Stimulated activated CD4-positive, alpha-beta T cell treated with anti-CD3 and anti-CD28 coated beads, Interleukin-15, amount 100 ng/mL, for 24 hours (primary cell): Measurements from ENCODE around the gene RELL1.
A peak's percentile ranks its signal among the peaks of the same experiment; 100 is the strongest.

Source experiments
- DNase-seq: peaks from one replicate; pipeline ENCODE4 v3.0.0-alpha.2; 2020

The RELL1 gene

GRCh38 chr4:37686373-37687193, at the start of gene RELL1:
Gene RELL1, minus strand, starts transcription at chr4:37686376. Its CDS starts 89 bp downstream, at chr4:37686287.
- peak; percentile 99 for DNase-seq

GRCh38 chr4:37735578-37735977, 49.4 kb upstream of the RELL1 start:
- DNase-seq = no peak

- DNase-seq = no peak
Measured at GRCh38 chr4:37734989-37735388, 48.8 kb upstream of the RELL1 start.

- DNase-seq = no peak
Measured at GRCh38 chr4:37733240-37733867, 47.2 kb upstream of the RELL1 start.

GRCh38 chr4:37732526-37733186, 46.5 kb upstream of the RELL1 start:
- no peak for DNase-seq

GRCh38 chr4:37729649-37730004, 43.5 kb upstream of the RELL1 start:
- DNase-seq = no peak

- no peak for DNase-seq
Measured at GRCh38 chr4:37728064-37728463, 41.9 kb upstream of the RELL1 start.

- DNase-seq = no peak
Measured at GRCh38 chr4:37727635-37728034, 41.5 kb upstream of the RELL1 start.

- no peak for DNase-seq
Measured at GRCh38 chr4:37726666-37727065, 40.5 kb upstream of the RELL1 start.

GRCh38 chr4:37725718-37726117, 39.5 kb upstream of the RELL1 start:
- no peak for DNase-seq

GRCh38 chr4:37723067-37723466, 36.9 kb upstream of the RELL1 start:
- DNase-seq = no peak

- no peak for DNase-seq
Measured at GRCh38 chr4:37721995-37722638, 35.9 kb upstream of the RELL1 start.

GRCh38 chr4:37719021-37719420, 32.8 kb upstream of the RELL1 start:
- DNase-seq = no peak

- DNase-seq = no peak
Measured at GRCh38 chr4:37717576-37717975, 31.4 kb upstream of the RELL1 start.

- DNase-seq = peak; percentile 45
Measured at GRCh38 chr4:37715889-37716402, 29.8 kb upstream of the RELL1 start.

GRCh38 chr4:37710491-37710890, 24.3 kb upstream of the RELL1 start:
- DNase-seq = no peak

GRCh38 chr4:37706032-37706431, 19.9 kb upstream of the RELL1 start:
- no peak for DNase-seq

GRCh38 chr4:37705571-37705970, 19.4 kb upstream of the RELL1 start:
- DNase-seq = no peak

GRCh38 chr4:37699868-37700481, 13.8 kb upstream of the RELL1 start:
- DNase-seq = no peak

GRCh38 chr4:37697566-37697965, 11.4 kb upstream of the RELL1 start:
- no peak for DNase-seq

- DNase-seq = no peak
Measured at GRCh38 chr4:37693450-37694190, 7.4 kb upstream of the RELL1 start.

- no peak for DNase-seq
Measured at GRCh38 chr4:37693030-37693429, 6.9 kb upstream of the RELL1 start.
